ENCODE results near the gene DCUN1D4. TPM values are rescaled to one million over a fixed set of nuclear protein-coding genes. Genes with fewer than 3 reads are reported as not detected.

The DCUN1D4 gene
- total and polyA plus RNA-seq, 12 donors = 11.0 to 48.7 (median 37.0) TPM

DNA sequence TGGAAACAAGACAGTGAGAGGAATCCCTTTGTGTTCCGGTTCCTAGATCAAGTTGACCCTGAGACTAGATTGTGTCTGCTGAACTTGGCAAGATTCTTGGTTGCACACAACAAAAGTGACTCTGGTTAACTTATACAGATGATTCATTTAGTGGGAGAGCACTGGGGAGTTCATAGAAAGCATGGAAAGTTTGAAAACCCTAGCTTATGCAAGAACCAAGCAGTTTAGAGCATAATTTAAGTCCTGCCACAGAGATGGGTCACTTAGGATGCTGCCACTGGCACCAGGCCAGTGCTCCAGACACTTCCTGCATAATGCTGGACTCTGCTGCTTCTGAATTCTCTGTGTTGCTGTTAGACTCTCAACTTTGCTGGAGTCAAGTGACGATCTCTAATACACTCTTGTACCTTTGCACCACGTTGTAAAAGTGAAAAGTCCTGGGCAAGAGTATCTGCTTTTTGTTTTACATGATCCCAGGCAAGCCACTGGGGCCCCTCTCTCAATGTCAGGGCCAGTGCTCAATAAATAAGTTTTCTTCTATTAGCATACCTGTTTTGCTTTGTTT is 12.7 kb upstream of the DCUN1D4 start:
- Histone ChIP-seq H3K4me1 (no peaks in the 10 kb centered on the region), H3K27ac (no peak overlapping the region), H3K27me3 (peaks cover 0 to 12% (median 0%) of the 10 kb centered on the region in 7 donors), H3K9me3 (no peaks in the 10 kb centered on the region), H3K4me3 (no peak overlapping the region), H3K36me3 (no peaks in the 10 kb centered on the region)
- 57 to 64% methylated on average over 3 of the region's 3 CpGs for WGBS, 2 donors
- TF ChIP-seq CTCF (IDR thresholded peaks at IDR 0.05) = no peak
- intact Hi-C loops (cut with DNase I) = loop anchor here in 1 of 10 donors (2.0 kb wide), 1 partner anchor 195 kb away; no protein-coding TSS in a partner anchor
- ATAC-seq (no peak), DNase-seq (no peak)

- H3K4me3 ChIP-seq = no peak overlapping the region
- DNase-seq (peak; percentile 53 to 54), ATAC-seq (peak in 6 of 8 donors; percentile 56 to 79 (median 64))
- H3K4me1 ChIP-seq = no peaks in the 10 kb centered on the region
- TF ChIP-seq CTCF (IDR thresholded peaks at IDR 0.05) = peak; percentile 29 to 81 (median 67)
- H3K36me3 ChIP-seq = no peaks in the 10 kb centered on the region
- intact Hi-C loops (cut with DNase I) = loop anchor here in 3 of 10 donors (1.0 to 2.0 kb wide), 3 partner anchors 194 to 195 kb away; no protein-coding TSS in a partner anchor
- no peaks in the 10 kb centered on the region for H3K9me3 ChIP-seq
- 21 to 23% methylated on average over 3 of the region's 3 CpGs for WGBS, 2 donors
- peaks cover 0 to 12% (median 0%) of the 10 kb centered on the region in 7 donors for H3K27me3 ChIP-seq
- H3K27ac ChIP-seq = no peak overlapping the region
Measured at GRCh38 chr4:51831133-51831532, 11.8 kb upstream of the DCUN1D4 start.

- no peak overlapping the region for H3K27ac ChIP-seq
Measured at GRCh38 chr4:51833236-51833635, 9.7 kb upstream of the DCUN1D4 start.

GRCh38 chr4:51835079-51835478 is 7.9 kb upstream of the DCUN1D4 start:
- DNase-seq (no peak), ATAC-seq (no peak)
- Histone ChIP-seq H3K27me3 (peaks cover 0 to 3% (median 0%) of the 10 kb centered on the region in 7 donors), H3K27ac (no peak overlapping the region), H3K9me3 (no peaks in the 10 kb centered on the region), H3K36me3 (no peaks in the 10 kb centered on the region), H3K4me1 (peaks cover 0 to 7% (median 0%) of the 10 kb centered on the region in 9 donors), H3K4me3 (no peak overlapping the region)
- intact Hi-C loops (cut with DNase I) = no loop called here
- WGBS, 2 donors = 96% methylated on average over 1 of the region's 1 CpG
- no peak for TF ChIP-seq CTCF (IDR thresholded peaks at IDR 0.05)

More at GRCh38 chr4:51833236-51833635, 9.7 kb upstream of the DCUN1D4 start:
- no peak for TF ChIP-seq CTCF (IDR thresholded peaks at IDR 0.05)
- no peaks in the 10 kb centered on the region for H3K36me3 ChIP-seq
- H3K27me3 ChIP-seq = peaks cover 0 to 12% (median 0%) of the 10 kb centered on the region in 7 donors
- H3K9me3 ChIP-seq = no peaks in the 10 kb centered on the region
- intact Hi-C loops (cut with DNase I) = no loop called here
- H3K4me1 ChIP-seq = peaks cover 0 to 7% (median 0%) of the 10 kb centered on the region in 9 donors
- ATAC-seq (no peak), DNase-seq (no peak)
- H3K4me3 ChIP-seq = no peak overlapping the region
